MM.1S (cell line): ENCODE data around the gene PCSK9.

Experiments
- DNase-seq: peaks from one replicate; pipeline ENCODE4 v3.0.0-alpha.2; 2015
- H2AFZ ChIP-seq: fragments of 300-600 bp; sonication (generic); 2 replicates; pipeline ENCODE4 v1.6.0; 2016; ENCODE audit warnings: antibody characterized with exemption, low read length
- H3F3A ChIP-seq: fragments of 300-600 bp; sonication (generic); 2 replicates; pipeline ENCODE4 v1.6.1; 2016; ENCODE audit warnings: mild to moderate bottlenecking, antibody characterized with exemption, low read length, moderate library complexity, mixed read lengths; ENCODE audit not compliant: insufficient read depth
- H3K27ac ChIP-seq: fragments of 300-600 bp; sonication (generic); 2 replicates; pipeline ENCODE4 v1.5.1; 2016; ENCODE audit warnings: mild to moderate bottlenecking, low read length
- H3K27me3 ChIP-seq: fragments of 300-600 bp; sonication (generic); replicated peaks from 2 replicates; pipeline ENCODE4 v1.6.0; 2016; ENCODE audit warnings: low read length; ENCODE audit not compliant: insufficient read depth
- H3K36me3 ChIP-seq: fragments of 300-600 bp; sonication (generic); replicated peaks from 2 replicates; pipeline ENCODE4 v1.6.1; 2016; ENCODE audit warnings: mild to moderate bottlenecking, low read length, mixed read lengths; ENCODE audit not compliant: insufficient read depth
- H3K4me1 ChIP-seq: fragments of 300-600 bp; sonication (generic); 2 replicates; pipeline ENCODE4 v1.6.1; 2016; ENCODE audit warnings: low read length, mixed read lengths
- H3K4me2 ChIP-seq: fragments of 300-600 bp; sonication (generic); 2 replicates; pipeline ENCODE4 v1.6.0; 2016; ENCODE audit warnings: low read depth, low read length
- H3K4me3 ChIP-seq: fragments of 300-600 bp; sonication (generic); 2 replicates; pipeline ENCODE4 v1.5.1; 2016; ENCODE audit warnings: low read length, mixed read lengths
- H3K79me2 ChIP-seq: fragments of 300-600 bp; sonication (generic); 2 replicates; pipeline ENCODE4 v1.6.1; 2016; ENCODE audit warnings: mixed run types, low read length, mixed read lengths
- H3K9ac ChIP-seq: fragments of 300-600 bp; sonication (generic); 2 replicates; pipeline ENCODE4 v1.6.1; 2016; ENCODE audit warnings: low read length, mixed read lengths
- H3K9me2 ChIP-seq: fragments of 300-600 bp; sonication (generic); replicated peaks from 2 replicates; pipeline ENCODE4 v1.6.1; 2016; ENCODE audit warnings: mild to moderate bottlenecking, low read length, mixed read lengths; ENCODE audit not compliant: insufficient read depth
- H3K9me3 ChIP-seq: fragments of 300-600 bp; sonication (generic); replicated peaks from 2 replicates; pipeline ENCODE4 v1.6.1; 2016; ENCODE audit warnings: mild to moderate bottlenecking, low read length, mixed read lengths; ENCODE audit not compliant: insufficient read depth
- H4K20me1 ChIP-seq: fragments of 300-600 bp; sonication (generic); 2 replicates; pipeline ENCODE4 v1.6.1; 2016; ENCODE audit warnings: mild to moderate bottlenecking, low read length, moderate library complexity, mixed read lengths; ENCODE audit not compliant: insufficient read depth
- EZH2 ChIP-seq: fragments of 300-600 bp; sonication (generic); optimal IDR thresholded peaks from 2 replicates; pipeline ENCODE3; 2017; ENCODE audit warnings: low read depth, mild to moderate bottlenecking, antibody characterized with exemption, low read length, mixed read lengths
- EZH2phosphoT487 ChIP-seq: fragments of 300-600 bp; sonication (generic); IDR thresholded peaks from 2 replicates; pipeline ENCODE4 v1.6.1; 2018; ENCODE audit warnings: antibody characterized with exemption, low read length
- TF ChIP-seq, protein P1 (sequence below): fragments of 300-600 bp; sonication (generic); IDR thresholded peaks from 2 replicates; pipeline ENCODE4 v1.5.1; 2016; ENCODE audit warnings: antibody characterized with exemption, low read length, mixed read lengths

Gene PCSK9

DNA sequence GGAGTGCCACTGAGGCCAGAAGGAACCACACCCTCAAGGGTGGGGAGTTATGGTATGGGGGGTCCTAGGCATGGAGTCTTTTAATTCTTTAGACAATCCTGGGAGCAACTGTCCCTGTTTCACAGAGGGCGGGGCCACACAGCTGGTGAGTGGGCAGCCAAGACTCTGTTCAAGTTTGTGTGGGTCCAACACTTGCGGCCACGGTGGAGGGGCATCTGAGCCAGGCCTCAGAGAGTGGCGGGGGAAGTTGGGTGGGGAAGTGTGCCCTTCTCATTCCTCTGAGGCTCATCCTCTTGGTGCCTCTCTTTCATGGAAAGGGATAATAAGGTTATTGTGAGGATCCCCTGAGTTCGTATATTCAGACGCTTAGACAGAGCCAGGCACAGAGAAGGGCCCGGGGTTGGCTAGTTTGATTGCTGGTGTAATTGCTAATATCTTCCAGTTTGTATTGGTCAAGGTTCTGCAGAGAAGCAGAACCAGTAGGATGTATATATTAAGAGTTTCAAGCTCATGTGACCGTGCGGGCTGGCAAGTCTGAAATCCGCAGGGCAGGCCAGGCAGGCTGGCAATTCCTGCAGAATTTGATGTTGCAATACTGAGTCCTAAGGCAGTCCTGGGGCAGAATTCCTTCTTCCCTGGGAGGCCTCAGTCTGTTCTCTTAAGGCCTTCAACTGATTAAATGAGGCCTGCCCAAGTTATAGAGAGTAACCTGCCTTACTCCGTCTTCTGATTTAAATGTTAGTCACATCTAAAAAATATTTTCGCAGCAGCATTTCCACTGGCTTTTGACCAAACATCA, 15.9 kb downstream of the PCSK9 start:
- Histone ChIP-seq H3K27ac (no peak overlapping the region), H2AFZ (no peak overlapping the region), H3K9me3 (no peaks in the 10 kb centered on the region), H4K20me1 (no peaks in the 10 kb centered on the region), H3F3A (no peaks in the 10 kb centered on the region), H3K36me3 (no peaks in the 10 kb centered on the region), H3K4me2 (no peak overlapping the region), H3K4me3 (no peak overlapping the region), H3K27me3 (no peaks in the 10 kb centered on the region), H3K9ac (no peak overlapping the region), H3K79me2 (no peaks in the 10 kb centered on the region), H3K4me1 (no peaks in the 10 kb centered on the region), H3K9me2 (no peaks in the 10 kb centered on the region)
- TF ChIP-seq EZH2 = no peak
- no peak for TF ChIP-seq EZH2phosphoT487
- TF ChIP-seq, protein P1, sequence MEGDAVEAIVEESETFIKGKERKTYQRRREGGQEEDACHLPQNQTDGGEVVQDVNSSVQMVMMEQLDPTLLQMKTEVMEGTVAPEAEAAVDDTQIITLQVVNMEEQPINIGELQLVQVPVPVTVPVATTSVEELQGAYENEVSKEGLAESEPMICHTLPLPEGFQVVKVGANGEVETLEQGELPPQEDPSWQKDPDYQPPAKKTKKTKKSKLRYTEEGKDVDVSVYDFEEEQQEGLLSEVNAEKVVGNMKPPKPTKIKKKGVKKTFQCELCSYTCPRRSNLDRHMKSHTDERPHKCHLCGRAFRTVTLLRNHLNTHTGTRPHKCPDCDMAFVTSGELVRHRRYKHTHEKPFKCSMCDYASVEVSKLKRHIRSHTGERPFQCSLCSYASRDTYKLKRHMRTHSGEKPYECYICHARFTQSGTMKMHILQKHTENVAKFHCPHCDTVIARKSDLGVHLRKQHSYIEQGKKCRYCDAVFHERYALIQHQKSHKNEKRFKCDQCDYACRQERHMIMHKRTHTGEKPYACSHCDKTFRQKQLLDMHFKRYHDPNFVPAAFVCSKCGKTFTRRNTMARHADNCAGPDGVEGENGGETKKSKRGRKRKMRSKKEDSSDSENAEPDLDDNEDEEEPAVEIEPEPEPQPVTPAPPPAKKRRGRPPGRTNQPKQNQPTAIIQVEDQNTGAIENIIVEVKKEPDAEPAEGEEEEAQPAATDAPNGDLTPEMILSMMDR = no peak
- DNase-seq = no peak

DNA sequence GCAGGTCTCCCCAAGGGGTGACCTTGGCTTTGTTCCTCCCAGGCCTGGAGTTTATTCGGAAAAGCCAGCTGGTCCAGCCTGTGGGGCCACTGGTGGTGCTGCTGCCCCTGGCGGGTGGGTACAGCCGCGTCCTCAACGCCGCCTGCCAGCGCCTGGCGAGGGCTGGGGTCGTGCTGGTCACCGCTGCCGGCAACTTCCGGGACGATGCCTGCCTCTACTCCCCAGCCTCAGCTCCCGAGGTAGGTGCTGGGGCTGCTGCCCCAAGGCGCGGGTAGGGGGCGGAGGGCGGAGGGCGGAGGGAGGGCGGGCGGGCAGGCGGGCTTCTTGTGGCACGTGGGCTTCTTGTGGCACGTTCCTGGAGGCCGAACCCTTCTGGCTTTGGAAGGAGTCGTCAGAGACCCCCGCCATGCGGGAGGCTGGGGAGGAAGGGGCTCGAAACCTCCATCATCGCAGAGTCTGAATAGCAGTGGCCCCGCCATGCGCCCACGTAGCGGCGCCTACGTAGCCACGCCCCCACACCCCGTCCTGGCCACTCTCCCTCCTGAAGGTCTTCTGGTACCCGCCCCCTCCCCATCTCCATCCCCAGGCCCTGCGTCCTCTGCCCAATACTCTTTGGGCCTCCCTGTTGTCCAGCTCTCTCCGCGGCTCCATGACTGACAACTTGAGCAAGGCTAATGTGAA, 16.7 kb downstream of the PCSK9 start:
- no peak overlapping the region for H3K4me2 ChIP-seq
- H3F3A ChIP-seq = no peaks in the 10 kb centered on the region
- no peak overlapping the region for H3K4me3 ChIP-seq
- no peaks in the 10 kb centered on the region for H3K9me2 ChIP-seq
- no peak overlapping the region for H3K27ac ChIP-seq
- no peaks in the 10 kb centered on the region for H3K4me1 ChIP-seq
- H3K36me3 ChIP-seq = no peaks in the 10 kb centered on the region
- no peaks in the 10 kb centered on the region for H3K9me3 ChIP-seq
- H3K79me2 ChIP-seq = no peaks in the 10 kb centered on the region
- no peak for TF ChIP-seq EZH2phosphoT487
- TF ChIP-seq EZH2 = no peak
- TF ChIP-seq, protein P1 = no peak
- DNase-seq = no peak
- no peaks in the 10 kb centered on the region for H4K20me1 ChIP-seq
- H3K9ac ChIP-seq = no peak overlapping the region
- H3K27me3 ChIP-seq = no peaks in the 10 kb centered on the region
- no peak overlapping the region for H2AFZ ChIP-seq

DNA sequence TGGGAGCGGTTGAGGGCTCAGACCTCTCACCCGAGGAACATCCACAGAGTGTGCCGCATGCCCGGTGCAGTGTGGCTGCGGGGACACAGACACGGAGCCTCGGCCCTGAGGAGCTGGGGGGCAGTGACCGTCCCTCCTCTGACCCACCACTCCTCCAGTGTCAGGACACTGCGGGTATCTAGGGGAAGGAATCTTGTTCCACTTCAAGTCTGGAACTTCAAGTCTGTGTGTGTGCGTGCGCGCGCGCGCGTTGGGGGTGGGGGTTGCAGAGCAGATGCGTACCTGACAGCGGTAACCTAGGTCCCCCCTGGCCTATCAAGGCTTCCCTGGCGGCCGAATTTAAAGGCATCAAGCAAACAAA, 17.3 kb downstream of the PCSK9 start:
- H3K27me3 ChIP-seq = no peaks in the 10 kb centered on the region
- H3K4me2 ChIP-seq = no peak overlapping the region
- DNase-seq = no peak
- TF ChIP-seq, protein P1 = no peak
- TF ChIP-seq EZH2 (no peak), EZH2phosphoT487 (no peak)
- no peaks in the 10 kb centered on the region for H3F3A ChIP-seq
- H3K9ac ChIP-seq = no peak overlapping the region
- no peaks in the 10 kb centered on the region for H3K9me2 ChIP-seq
- H3K79me2 ChIP-seq = no peaks in the 10 kb centered on the region
- no peaks in the 10 kb centered on the region for H3K36me3 ChIP-seq
- no peaks in the 10 kb centered on the region for H3K4me1 ChIP-seq
- H3K27ac ChIP-seq = no peak overlapping the region
- H3K9me3 ChIP-seq = no peaks in the 10 kb centered on the region
- H4K20me1 ChIP-seq = no peaks in the 10 kb centered on the region
- H3K4me3 ChIP-seq = no peak overlapping the region
- H2AFZ ChIP-seq = no peak overlapping the region
